Measurements from ENCODE around the gene KCTD19. TPM values are rescaled to one million over a fixed set of nuclear protein-coding genes. Genes with fewer than 3 reads are reported as not detected.

KCTD19 gene
- total RNA-seq, 2 donors from 2014 or later, result 7.0 TPM; not detected in 1

GRCh38 chr16:67283826-67284555 is 42.5 kb downstream of the KCTD19 start:
- no peak overlapping the region for H3K4me3 ChIP-seq
- no peak for TF ChIP-seq POLR2A (IDR thresholded peaks at IDR 0.05)
- no peak for TF ChIP-seq POLR2AphosphoS5 (IDR thresholded peaks at IDR 0.05)
- no peak for TF ChIP-seq CTCF (IDR thresholded peaks at IDR 0.05)
- H3K36me3 ChIP-seq, result no peaks in the 10 kb centered on the region
- no peaks in the 10 kb centered on the region for H3K9me3 ChIP-seq
- DNase-seq (ENCODE audit: low spot score), result no peak
- H3K4me1 ChIP-seq (replicated peaks), result no peaks in the 10 kb centered on the region
- no peaks in the 10 kb centered on the region for H3K27me3 ChIP-seq (replicated peaks; ENCODE audit: insufficient read depth)
- H3K27ac ChIP-seq, result no peak overlapping the region
- intact Hi-C loops (cut with DNase I), result loop anchor here (10.0 kb wide), 1 partner anchor 111 kb away; the partner anchor contains the start of gene TPPP3
- WGBS, result 91% methylated on average over 21 of the region's 21 CpGs

GRCh38 chr16:67283039-67283825 is 43.3 kb downstream of the KCTD19 start:
- no peak overlapping the region for H3K4me3 ChIP-seq
- no peak for TF ChIP-seq CTCF (IDR thresholded peaks at IDR 0.05)
- no peak for TF ChIP-seq POLR2AphosphoS5 (IDR thresholded peaks at IDR 0.05)
- no peak for TF ChIP-seq POLR2A (IDR thresholded peaks at IDR 0.05)
- intact Hi-C loops (cut with DNase I), result loop anchor here (10.0 kb wide), 1 partner anchor 112 kb away; the partner anchor contains the start of gene TPPP3
- H3K4me1 ChIP-seq (replicated peaks), result peaks cover 4% of the 10 kb centered on the region
- H3K36me3 ChIP-seq, result no peaks in the 10 kb centered on the region
- 88% methylated on average over 7 of the region's 7 CpGs for WGBS
- no peaks in the 10 kb centered on the region for H3K9me3 ChIP-seq
- no peak overlapping the region for H3K27ac ChIP-seq
- DNase-seq (ENCODE audit: low spot score), result no peak
- no peaks in the 10 kb centered on the region for H3K27me3 ChIP-seq (replicated peaks; ENCODE audit: insufficient read depth)

- TF ChIP-seq POLR2AphosphoS5 (IDR thresholded peaks at IDR 0.05) (no peak), CTCF (IDR thresholded peaks at IDR 0.05) (no peak), POLR2A (IDR thresholded peaks at IDR 0.05) (no peak)
- no peak for DNase-seq (ENCODE audit: low spot score)
- intact Hi-C loops (cut with DNase I), result loop anchor here (10.0 kb wide), 1 partner anchor 112 kb away; the partner anchor contains the start of gene TPPP3
- H3K27me3 ChIP-seq (replicated peaks; ENCODE audit: insufficient read depth), result no peaks in the 10 kb centered on the region
- H3K4me3 ChIP-seq, result no peak overlapping the region
- H3K9me3 ChIP-seq, result no peaks in the 10 kb centered on the region
- no peaks in the 10 kb centered on the region for H3K36me3 ChIP-seq
- WGBS, result 95% methylated on average over 10 of the region's 10 CpGs
- H3K4me1 ChIP-seq (replicated peaks), result peaks cover 4% of the 10 kb centered on the region
- no peak overlapping the region for H3K27ac ChIP-seq
These were observed 44.1 kb downstream of the KCTD19 start for GRCh38 chr16:67282447-67282805.

GRCh38 chr16:67281536-67282446 is 44.8 kb downstream of the KCTD19 start:
- no peaks in the 10 kb centered on the region for H3K27me3 ChIP-seq (replicated peaks; ENCODE audit: insufficient read depth)
- peaks cover 4% of the 10 kb centered on the region for H3K4me1 ChIP-seq (replicated peaks)
- TF ChIP-seq POLR2AphosphoS5 (IDR thresholded peaks at IDR 0.05) (no peak), POLR2A (IDR thresholded peaks at IDR 0.05) (no peak), CTCF (IDR thresholded peaks at IDR 0.05) (no peak)
- no peaks in the 10 kb centered on the region for H3K36me3 ChIP-seq
- 94% methylated on average over 11 of the region's 14 CpGs for WGBS
- no peak overlapping the region for H3K4me3 ChIP-seq
- no peak for DNase-seq (ENCODE audit: low spot score)
- intact Hi-C loops (cut with DNase I), result loop anchor here (10.0 kb wide), 1 partner anchor 113 kb away; the partner anchor contains the start of gene TPPP3
- H3K9me3 ChIP-seq, result no peaks in the 10 kb centered on the region
- H3K27ac ChIP-seq, result no peak overlapping the region

Data from prostate gland (tissue), 2 donors.